ENCODE measurements around the gene PCA3.

DNA sequence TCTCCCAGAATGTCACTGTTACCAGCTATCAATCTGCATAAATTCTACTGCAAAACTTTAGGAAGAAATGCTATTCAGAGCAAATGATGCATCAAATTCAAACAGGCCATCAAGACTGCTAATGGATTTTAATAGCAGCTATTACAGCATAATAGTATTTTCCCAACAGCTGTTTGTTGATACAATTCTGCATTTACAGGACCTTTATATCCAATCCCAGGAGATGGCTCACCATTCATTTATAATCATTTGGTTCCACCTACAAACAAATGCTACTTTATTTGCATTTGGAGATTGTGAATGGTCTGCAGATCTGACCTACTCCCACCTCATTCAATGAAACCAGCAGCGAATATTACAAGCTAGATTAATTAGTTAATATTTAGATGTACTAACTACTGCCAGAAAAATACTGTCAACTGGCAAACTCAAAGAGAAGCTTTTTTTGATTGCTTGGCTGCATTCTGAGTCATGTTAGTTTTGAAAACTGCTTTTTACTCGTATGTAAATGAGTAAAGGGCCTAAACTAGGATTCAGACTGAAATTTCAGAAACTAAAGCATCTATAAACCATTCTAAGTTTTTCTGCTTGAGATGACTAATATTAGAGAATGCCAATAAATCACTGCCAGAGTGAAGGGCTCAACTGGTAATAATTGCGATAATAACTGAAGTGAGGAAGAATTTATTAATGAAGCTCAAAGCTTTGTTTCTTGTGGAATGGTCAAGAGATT lies 7.1 kb upstream of the PCA3 start:
- TF ChIP-seq, protein P1, sequence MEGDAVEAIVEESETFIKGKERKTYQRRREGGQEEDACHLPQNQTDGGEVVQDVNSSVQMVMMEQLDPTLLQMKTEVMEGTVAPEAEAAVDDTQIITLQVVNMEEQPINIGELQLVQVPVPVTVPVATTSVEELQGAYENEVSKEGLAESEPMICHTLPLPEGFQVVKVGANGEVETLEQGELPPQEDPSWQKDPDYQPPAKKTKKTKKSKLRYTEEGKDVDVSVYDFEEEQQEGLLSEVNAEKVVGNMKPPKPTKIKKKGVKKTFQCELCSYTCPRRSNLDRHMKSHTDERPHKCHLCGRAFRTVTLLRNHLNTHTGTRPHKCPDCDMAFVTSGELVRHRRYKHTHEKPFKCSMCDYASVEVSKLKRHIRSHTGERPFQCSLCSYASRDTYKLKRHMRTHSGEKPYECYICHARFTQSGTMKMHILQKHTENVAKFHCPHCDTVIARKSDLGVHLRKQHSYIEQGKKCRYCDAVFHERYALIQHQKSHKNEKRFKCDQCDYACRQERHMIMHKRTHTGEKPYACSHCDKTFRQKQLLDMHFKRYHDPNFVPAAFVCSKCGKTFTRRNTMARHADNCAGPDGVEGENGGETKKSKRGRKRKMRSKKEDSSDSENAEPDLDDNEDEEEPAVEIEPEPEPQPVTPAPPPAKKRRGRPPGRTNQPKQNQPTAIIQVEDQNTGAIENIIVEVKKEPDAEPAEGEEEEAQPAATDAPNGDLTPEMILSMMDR (IDR thresholded peaks at IDR 0.05): no peak
- no peak for TF ChIP-seq EZH2 (IDR thresholded peaks at IDR 0.05; ENCODE audit: borderline replicate concordance, insufficient read depth, low read depth, low read length, poor library complexity, severe bottlenecking)

Data from B cell (primary cell).